Stomach smooth muscle (tissue), 2 donors: ENCODE results near the gene ZNF469.

ENCODE experiments used
- H3K27ac ChIP-seq: one replicate; pipeline ENCODE4 v1.7.0; 2013; ENCODE audit warnings: mild to moderate bottlenecking, low read length, inconsistent platforms
- H3K27me3 ChIP-seq, 2 donors: one replicate each; pipeline ENCODE4 v1.7.0; 2013; ENCODE audit warnings: low read length in 2 of 2; ENCODE audit not compliant: insufficient read depth in 2 of 2, control insufficient read depth in 1 of 2
- H3K36me3 ChIP-seq, 2 donors: one replicate each; pipeline ENCODE4 v1.7.0; 2013; ENCODE audit warnings: low read length in 2 of 2; ENCODE audit not compliant: control insufficient read depth in 2 of 2, insufficient read depth in 2 of 2
- H3K4me1 ChIP-seq: one replicate; pipeline ENCODE4 v1.7.0; 2013; ENCODE audit warnings: low read length; ENCODE audit not compliant: control insufficient read depth, insufficient read depth
- H3K4me3 ChIP-seq, 2 donors: one replicate each; pipeline ENCODE4 v1.7.0; 2013; ENCODE audit warnings: low read length in 2 of 2
- H3K9ac ChIP-seq, 2 donors: one replicate each; pipeline ENCODE4 v1.7.0; 2013; ENCODE audit warnings: low read length in 2 of 2, mild to moderate bottlenecking in 1 of 2
- H3K9me3 ChIP-seq, 2 donors: one replicate each; pipeline ENCODE4 v1.7.0; 2013; ENCODE audit warnings: low read length in 2 of 2; ENCODE audit not compliant: control insufficient read depth in 2 of 2
- donor health status: healthy.
- donor health status: Pancreatic carcinoma.

The ZNF469 gene

DNA sequence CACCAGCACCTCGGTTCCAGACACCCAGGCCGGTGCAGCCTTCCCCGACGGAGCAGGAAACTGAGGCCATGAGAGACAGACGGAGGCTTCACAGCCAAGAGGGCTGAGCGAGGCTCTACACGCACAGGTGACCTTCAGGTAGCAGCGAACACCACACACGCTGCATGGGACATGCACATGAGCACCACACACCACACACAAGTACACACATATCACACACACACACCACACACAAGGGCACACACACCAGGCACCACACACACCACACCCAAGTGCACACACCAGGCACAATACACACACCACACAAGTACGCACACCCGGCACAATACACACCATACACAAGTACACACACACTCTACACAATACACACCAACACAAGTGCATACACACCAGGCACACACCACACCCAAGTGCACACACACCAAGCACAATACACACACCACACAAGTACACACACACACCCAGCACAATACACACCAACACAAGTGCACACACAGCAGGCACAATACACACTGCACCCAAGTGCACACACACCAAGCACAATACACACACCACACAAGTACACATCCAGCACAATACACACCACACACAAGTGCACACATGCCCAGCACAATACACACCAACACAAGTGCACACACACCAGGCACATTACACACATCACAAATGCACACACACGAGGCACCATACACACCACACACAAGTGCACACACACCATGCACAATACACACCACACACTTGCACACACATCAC, 33.4 kb upstream of the ZNF469 start:
- Histone ChIP-seq H3K36me3 (no peaks in the 10 kb centered on the region), H3K9me3 (no peaks in the 10 kb centered on the region), H3K4me3 (no peak overlapping the region), H3K4me1 (peaks cover 2% of the 10 kb centered on the region), H3K9ac (no peak overlapping the region), H3K27ac (no peak overlapping the region), H3K27me3 (peaks cover 0 to 6% of the 10 kb centered on the region in 2 donors)

- Histone ChIP-seq H3K27ac (no peak overlapping the region), H3K4me1 (peaks cover 2% of the 10 kb centered on the region), H3K36me3 (no peaks in the 10 kb centered on the region), H3K9me3 (no peaks in the 10 kb centered on the region), H3K9ac (no peak overlapping the region), H3K4me3 (no peak overlapping the region), H3K27me3 (peaks cover 0 to 6% of the 10 kb centered on the region in 2 donors)
These were observed 32.6 kb upstream of the ZNF469 start for GRCh38 chr16:88349903-88350900.

- Histone ChIP-seq H3K9me3 (no peaks in the 10 kb centered on the region), H3K4me3 (no peak overlapping the region), H3K36me3 (no peaks in the 10 kb centered on the region), H3K4me1 (peaks cover 2% of the 10 kb centered on the region), H3K27ac (no peak overlapping the region), H3K9ac (no peak overlapping the region), H3K27me3 (peaks cover 0 to 6% of the 10 kb centered on the region in 2 donors)
These were observed 31.8 kb upstream of the ZNF469 start for GRCh38 chr16:88350922-88351321.

GRCh38 chr16:88351491-88352101, 31.2 kb upstream of the ZNF469 start:
- Histone ChIP-seq H3K27ac (no peak overlapping the region), H3K9ac (no peak overlapping the region), H3K27me3 (peaks cover 0 to 6% of the 10 kb centered on the region in 2 donors), H3K9me3 (no peaks in the 10 kb centered on the region), H3K4me3 (no peak overlapping the region), H3K4me1 (peaks cover 2% of the 10 kb centered on the region), H3K36me3 (no peaks in the 10 kb centered on the region)

GRCh38 chr16:88352261-88353200, 30.2 kb upstream of the ZNF469 start:
- H3K27ac ChIP-seq, result no peak overlapping the region
- no peak overlapping the region for H3K9ac ChIP-seq
- peaks cover 0 to 6% of the 10 kb centered on the region in 2 donors for H3K27me3 ChIP-seq
- peaks cover 2% of the 10 kb centered on the region for H3K4me1 ChIP-seq
- H3K9me3 ChIP-seq, result no peaks in the 10 kb centered on the region
- no peak overlapping the region for H3K4me3 ChIP-seq
- H3K36me3 ChIP-seq, result no peaks in the 10 kb centered on the region

DNA sequence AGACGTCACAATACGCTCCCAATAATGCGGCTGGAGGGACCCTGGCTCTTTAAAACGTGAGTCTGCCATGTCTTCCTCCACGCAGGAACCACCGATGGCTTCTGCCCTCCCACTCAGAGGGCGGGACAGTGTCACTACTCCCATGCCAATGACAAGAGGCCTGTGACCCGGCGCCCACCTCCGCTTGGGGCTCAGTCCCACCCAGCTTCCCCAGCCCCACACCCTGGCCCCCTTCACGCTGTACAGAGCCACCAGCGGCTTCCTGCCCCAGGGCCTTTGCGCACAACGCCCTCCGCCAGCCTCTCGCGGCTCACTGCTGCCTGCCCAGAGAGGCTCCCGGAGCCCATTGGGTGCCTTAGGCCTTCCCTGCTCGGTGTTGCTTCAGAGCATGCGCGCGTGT, 29.5 kb upstream of the ZNF469 start:
- no peak overlapping the region for H3K9ac ChIP-seq
- no peaks in the 10 kb centered on the region for H3K9me3 ChIP-seq
- peaks cover 0 to 6% of the 10 kb centered on the region in 2 donors for H3K27me3 ChIP-seq
- H3K4me3 ChIP-seq, result no peak overlapping the region
- H3K4me1 ChIP-seq, result no peaks in the 10 kb centered on the region
- H3K27ac ChIP-seq, result no peak overlapping the region
- H3K36me3 ChIP-seq, result no peaks in the 10 kb centered on the region

- no peak overlapping the region for H3K27ac ChIP-seq
- peaks cover 0 to 6% of the 10 kb centered on the region in 2 donors for H3K27me3 ChIP-seq
- H3K4me1 ChIP-seq, result no peaks in the 10 kb centered on the region
- H3K36me3 ChIP-seq, result no peaks in the 10 kb centered on the region
- no peak overlapping the region for H3K4me3 ChIP-seq
- H3K9ac ChIP-seq, result no peak overlapping the region
- no peaks in the 10 kb centered on the region for H3K9me3 ChIP-seq
These were observed 29.1 kb upstream of the ZNF469 start for GRCh38 chr16:88353691-88354090.

- H3K4me3 ChIP-seq, result no peak overlapping the region
- H3K9me3 ChIP-seq, result no peaks in the 10 kb centered on the region
- H3K36me3 ChIP-seq, result no peaks in the 10 kb centered on the region
- H3K27me3 ChIP-seq, result peaks cover 0 to 3% of the 10 kb centered on the region in 2 donors
- H3K9ac ChIP-seq, result no peak overlapping the region
- H3K4me1 ChIP-seq, result no peaks in the 10 kb centered on the region
- H3K27ac ChIP-seq, result no peak overlapping the region
These were observed 28.3 kb upstream of the ZNF469 start for GRCh38 chr16:88354229-88355092.

DNA sequence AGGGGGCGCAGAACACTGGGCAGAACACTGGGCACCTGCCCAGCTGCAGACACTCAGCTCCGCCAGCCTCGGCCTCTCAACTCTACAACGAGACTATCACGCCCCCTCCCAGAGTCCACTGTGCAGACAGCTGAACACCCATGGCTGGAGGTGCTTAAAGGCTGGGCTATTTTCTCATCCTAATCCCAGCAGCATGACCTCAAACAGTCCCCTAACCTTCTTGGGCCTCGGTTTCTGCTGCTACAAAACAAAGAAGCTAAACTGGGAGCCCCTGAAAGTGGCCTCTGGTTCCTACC, 27.7 kb upstream of the ZNF469 start:
- Histone ChIP-seq H3K9me3 (no peaks in the 10 kb centered on the region), H3K36me3 (no peaks in the 10 kb centered on the region), H3K9ac (no peak overlapping the region), H3K4me3 (no peak overlapping the region), H3K4me1 (no peaks in the 10 kb centered on the region), H3K27ac (no peak overlapping the region), H3K27me3 (no peaks in the 10 kb centered on the region)
